Measurements from ENCODE around the gene GGCX. TPM values are rescaled to one million over a fixed set of nuclear protein-coding genes. Genes with fewer than 3 reads are reported as not detected.
"Not testable (repeated sequence)": the region's sequence is repeated elsewhere in the genome, so short reads cannot be mapped to it uniquely, and the experiment has no call there.

The GGCX gene
- total RNA-seq, 1 donor from 2014 or later, result 23.1 TPM

DNA sequence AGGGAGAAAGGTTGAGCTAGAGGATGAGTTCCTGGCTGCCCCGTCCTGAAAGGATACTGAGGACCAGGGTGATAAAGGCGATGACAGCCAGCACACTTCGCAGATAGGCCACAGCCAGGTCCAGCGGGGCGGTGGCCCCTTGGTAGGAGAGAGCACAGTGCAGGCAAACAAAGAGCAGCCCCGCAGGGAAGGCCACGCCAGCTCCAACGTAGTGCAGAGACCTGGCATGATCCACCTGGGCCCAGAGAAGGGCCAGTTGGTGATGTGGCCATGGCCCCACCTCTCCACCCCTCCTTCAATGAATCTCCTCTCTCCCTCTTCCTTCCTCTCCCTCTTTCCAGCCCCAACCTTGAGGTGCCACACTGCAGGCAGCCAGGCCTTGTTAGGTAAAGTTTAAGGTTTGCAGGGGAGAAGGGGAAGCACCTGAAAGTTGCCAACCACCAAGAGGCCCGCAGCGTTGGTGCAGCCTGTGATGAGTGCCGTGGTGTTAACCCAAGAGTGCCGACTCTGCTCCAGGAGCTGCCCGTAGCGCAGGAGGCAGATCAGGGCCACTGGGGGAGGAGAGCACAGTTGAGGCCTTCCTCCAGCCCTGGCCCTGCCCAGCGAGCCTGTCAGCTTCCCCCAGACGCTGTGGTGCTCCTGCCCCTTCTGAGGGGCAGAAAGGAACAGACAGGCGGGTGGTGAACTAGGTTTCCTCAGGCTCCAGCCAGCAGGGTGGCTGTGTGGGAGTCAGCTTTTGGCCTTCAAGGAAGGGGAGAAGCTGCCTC, 38.4 kb upstream of the GGCX start:
- Mint-ChIP-seq H3K4me3 (no peak overlapping the region), H3K27me3 (peaks cover 1% of the 10 kb centered on the region), H3K4me1 (peaks cover 22% of the 10 kb centered on the region), H3K27ac (no peak overlapping the region), H3K9me3 (no peaks in the 10 kb centered on the region), H3K36me3 (ENCODE audit: low read depth) (peaks cover 27% of the 10 kb centered on the region)
- DNase-seq, result no peak
- intact Hi-C loops (cut with micrococcal nuclease), result no loop called here

DNA sequence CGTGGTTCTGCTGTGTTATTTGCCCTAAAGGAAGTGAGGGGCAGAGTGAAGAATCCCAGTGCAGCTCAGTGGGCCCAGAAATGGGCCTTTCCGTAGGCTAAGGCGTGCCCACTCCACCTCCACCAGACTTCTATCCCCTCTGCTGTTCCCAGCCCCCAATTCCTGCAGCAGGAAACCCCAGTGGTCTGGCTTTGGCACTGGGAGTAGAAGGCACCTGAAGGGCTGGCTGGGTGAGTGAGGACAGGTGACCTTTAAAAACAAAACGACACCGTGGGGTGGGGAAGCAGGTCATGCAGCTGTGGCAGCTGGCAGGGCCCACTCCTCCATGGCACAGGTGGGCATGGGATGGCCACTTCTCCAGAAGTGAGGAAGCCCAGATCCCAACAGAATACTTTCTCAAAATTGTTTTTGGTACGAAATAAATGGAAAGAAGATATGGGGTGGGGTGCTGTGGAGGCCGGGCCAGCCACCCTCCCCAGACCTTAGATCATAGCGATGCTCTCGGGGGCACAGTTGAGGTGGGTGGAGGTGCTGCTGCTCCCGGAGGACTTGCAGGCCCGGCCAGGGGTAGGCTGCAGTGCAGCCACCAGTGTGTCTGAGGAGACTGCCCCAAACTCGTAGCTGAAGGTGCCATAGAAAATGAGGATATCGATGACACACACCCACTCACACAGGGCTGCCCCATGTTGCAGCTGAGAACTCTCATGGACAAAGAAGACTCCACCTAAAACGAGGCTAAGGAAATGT, 37.5 kb upstream of the GGCX start:
- H3K4me3 Mint-ChIP-seq, result no peak overlapping the region
- no peaks in the 10 kb centered on the region for H3K9me3 Mint-ChIP-seq
- H3K4me1 Mint-ChIP-seq, result peaks cover 27% of the 10 kb centered on the region
- H3K27ac Mint-ChIP-seq, result no peak overlapping the region
- H3K27me3 Mint-ChIP-seq, result peaks cover 1% of the 10 kb centered on the region
- peaks cover 25% of the 10 kb centered on the region for H3K36me3 Mint-ChIP-seq (ENCODE audit: low read depth)
- intact Hi-C loops (cut with micrococcal nuclease), result no loop called here
- no peak for DNase-seq

DNA sequence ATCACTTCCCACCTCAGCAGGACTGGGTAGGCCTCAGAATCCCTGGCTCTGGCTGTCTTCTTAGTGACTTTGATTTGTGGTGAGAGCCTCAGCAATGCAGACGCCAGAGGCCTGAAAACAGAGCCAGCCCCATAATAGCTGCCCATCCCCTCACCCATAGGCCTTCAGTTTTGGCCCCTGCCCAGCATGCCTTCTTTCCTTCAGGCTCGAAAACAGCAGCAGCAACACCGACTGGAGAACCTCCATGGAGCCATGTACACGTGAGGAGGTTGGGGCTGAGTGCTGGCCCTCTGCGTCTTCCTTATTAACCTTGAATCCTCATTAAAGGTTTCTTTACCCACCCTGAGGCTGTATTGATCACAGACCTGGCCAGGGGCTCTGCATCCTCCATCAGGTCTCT, 35.9 kb upstream of the GGCX start:
- peaks cover 23% of the 10 kb centered on the region for H3K36me3 Mint-ChIP-seq (ENCODE audit: low read depth)
- peaks cover 24% of the 10 kb centered on the region for H3K4me1 Mint-ChIP-seq
- DNase-seq, result no peak
- H3K4me3 Mint-ChIP-seq, result peak overlapping the region; percentile 94
- intact Hi-C loops (cut with micrococcal nuclease), result no loop called here
- H3K9me3 Mint-ChIP-seq, result no peaks in the 10 kb centered on the region
- H3K27me3 Mint-ChIP-seq, result no peaks in the 10 kb centered on the region
- no peak overlapping the region for H3K27ac Mint-ChIP-seq

DNA sequence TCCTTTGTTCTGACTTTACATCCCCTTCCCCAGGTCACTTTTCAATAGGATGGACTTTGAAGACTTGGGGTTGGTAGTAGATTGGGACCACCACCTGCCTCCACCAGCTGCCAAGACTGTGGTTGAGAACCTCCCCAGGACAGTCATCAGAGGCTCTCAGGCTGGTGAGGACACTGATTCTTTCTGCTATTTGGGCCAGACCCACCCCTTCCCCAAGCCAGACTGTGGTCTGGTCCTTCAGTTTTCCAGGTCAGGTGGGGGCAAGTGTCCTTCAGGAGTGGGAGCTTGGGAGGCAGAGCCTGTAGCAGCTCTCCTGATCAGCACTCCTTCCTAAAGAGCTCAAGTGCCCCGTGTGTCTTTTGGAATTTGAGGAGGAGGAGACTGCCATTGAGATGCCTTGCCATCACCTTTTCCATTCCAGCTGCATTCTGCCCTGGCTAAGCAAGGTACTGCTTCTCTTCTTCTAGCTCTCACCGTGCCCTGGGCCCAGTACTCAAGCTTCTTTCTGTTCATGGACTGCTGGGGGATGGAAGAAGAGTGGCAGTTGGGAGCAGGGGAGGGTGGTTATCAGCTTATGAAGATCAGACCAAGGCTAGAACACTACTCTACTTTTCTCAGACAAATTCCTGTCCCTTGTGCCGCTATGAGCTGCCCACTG, 35.3 kb upstream of the GGCX start:
- Mint-ChIP-seq H3K27me3 (no peaks in the 10 kb centered on the region), H3K9me3 (no peaks in the 10 kb centered on the region), H3K27ac (peak overlapping the region; percentile 90), H3K4me3 (peak overlapping the region; percentile 94), H3K4me1 (peaks cover 22% of the 10 kb centered on the region), H3K36me3 (ENCODE audit: low read depth) (peaks cover 24% of the 10 kb centered on the region)
- intact Hi-C loops (cut with micrococcal nuclease), result no loop called here
- no peak for DNase-seq

DNA sequence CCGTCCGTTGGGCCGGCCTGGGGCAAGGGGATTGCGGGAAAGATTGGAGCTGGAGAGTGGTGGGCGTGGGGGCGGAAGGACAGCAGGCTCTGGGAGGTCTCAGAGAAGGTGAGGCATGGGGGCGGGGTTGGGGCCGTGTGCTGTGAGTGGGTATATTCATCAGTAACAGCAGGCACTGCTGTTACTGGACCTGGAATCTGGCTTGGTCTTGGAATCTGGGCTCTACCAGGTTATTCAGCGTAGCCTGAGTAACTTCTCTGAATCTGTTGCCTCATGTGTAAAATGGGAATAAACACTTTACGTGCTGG, 34.7 kb upstream of the GGCX start:
- intact Hi-C loops (cut with micrococcal nuclease), result no loop called here
- DNase-seq, result no peak
- Mint-ChIP-seq H3K9me3 (no peaks in the 10 kb centered on the region), H3K27me3 (no peaks in the 10 kb centered on the region), H3K27ac (peak overlapping the region; percentile 90), H3K36me3 (ENCODE audit: low read depth) (peaks cover 27% of the 10 kb centered on the region), H3K4me1 (peaks cover 20% of the 10 kb centered on the region), H3K4me3 (peak overlapping the region; percentile 94)

DNA sequence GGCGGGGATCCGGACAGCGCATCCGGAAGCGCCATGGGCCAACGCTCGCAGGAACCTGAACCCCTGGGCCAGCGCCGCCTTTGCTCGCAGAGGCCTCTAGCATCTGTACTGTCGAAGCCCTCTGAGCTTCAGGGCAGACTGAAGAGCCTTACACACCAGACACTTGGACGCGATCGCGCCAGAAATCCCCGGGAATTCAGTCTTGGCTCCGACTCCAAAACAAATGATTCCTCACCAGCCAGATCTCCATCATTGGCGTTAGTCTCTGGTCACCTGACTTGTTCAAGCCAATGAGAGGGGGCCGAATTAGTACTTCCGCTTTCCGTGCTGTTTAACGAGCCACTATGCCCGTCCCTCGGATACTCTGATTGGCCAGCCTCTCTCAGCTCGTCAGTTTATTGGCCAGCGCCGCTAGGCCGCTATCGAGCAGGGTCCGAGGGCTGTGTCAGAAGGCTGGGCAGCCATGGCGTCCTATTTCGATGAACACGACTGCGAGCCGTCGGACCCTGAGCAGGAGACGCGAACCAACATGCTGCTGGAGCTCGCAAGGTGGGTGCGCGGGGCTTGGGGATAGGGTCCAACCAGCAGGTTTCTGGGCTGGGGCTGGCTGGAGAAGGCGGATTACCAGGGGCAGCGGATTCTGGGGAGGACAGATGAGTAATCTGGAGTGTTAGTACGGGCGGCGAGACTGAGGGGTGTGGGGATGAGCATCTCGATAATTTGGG, 34.2 kb upstream of the GGCX start, which contains the start of gene RNF181:
RNF181 (plus strand) TSS at position 445 of the 725 bp plus-strand sequence; CDS start at position 464, 19 bp downstream.
- Mint-ChIP-seq H3K27me3 (no peaks in the 10 kb centered on the region), H3K4me1 (peaks cover 20% of the 10 kb centered on the region), H3K36me3 (ENCODE audit: low read depth) (peaks cover 27% of the 10 kb centered on the region), H3K9me3 (no peaks in the 10 kb centered on the region), H3K27ac (peak within 1 kb of the TSS; percentile 90), H3K4me3 (peak within 1 kb of the TSS; percentile 94)
- intact Hi-C loops (cut with micrococcal nuclease), result loop anchor here (1.0 to 2.0 kb wide), 4 partner anchors 8 to 34 kb away; partner anchors contain the start of gene GGCX
- peak; percentile 98 for DNase-seq

DNA sequence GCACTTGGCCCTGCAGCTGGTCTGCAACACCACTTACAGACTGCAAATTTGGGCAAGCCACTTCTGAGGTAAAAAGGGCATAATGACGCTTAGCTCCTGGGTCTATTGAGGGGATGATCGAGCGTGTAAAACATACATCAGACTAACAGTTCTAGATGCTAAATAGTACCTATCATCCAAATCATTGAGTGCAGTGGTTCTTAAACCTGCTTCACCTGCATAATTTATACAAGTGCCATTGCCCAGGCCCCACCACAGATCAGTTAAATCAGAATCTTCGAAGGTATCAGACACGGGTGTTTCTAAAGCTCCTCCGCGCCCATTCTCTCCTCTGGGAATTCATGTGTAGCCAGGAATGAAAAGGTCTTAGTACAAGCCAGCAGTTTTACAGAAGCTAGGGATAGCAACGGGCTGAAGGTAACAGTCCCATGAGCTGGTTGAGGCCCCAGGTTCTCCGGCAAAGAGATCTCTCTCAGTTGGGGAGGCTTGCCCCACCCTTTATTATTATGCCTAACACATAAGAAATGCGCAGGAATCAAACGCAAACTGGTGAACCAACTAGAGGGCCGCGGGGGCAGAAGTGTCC, 33.5 kb upstream of the GGCX start:
- H3K4me3 Mint-ChIP-seq, result peak overlapping the region; percentile 94
- H3K27ac Mint-ChIP-seq, result peak overlapping the region; percentile 90
- peaks cover 27% of the 10 kb centered on the region for H3K36me3 Mint-ChIP-seq (ENCODE audit: low read depth)
- intact Hi-C loops (cut with micrococcal nuclease), result loop anchor here (1.0 to 2.0 kb wide), 4 partner anchors 8 to 34 kb away; partner anchors contain the start of gene GGCX
- peaks cover 24% of the 10 kb centered on the region for H3K4me1 Mint-ChIP-seq
- H3K27me3 Mint-ChIP-seq, result no peaks in the 10 kb centered on the region
- no peaks in the 10 kb centered on the region for H3K9me3 Mint-ChIP-seq
- no peak for DNase-seq

DNA sequence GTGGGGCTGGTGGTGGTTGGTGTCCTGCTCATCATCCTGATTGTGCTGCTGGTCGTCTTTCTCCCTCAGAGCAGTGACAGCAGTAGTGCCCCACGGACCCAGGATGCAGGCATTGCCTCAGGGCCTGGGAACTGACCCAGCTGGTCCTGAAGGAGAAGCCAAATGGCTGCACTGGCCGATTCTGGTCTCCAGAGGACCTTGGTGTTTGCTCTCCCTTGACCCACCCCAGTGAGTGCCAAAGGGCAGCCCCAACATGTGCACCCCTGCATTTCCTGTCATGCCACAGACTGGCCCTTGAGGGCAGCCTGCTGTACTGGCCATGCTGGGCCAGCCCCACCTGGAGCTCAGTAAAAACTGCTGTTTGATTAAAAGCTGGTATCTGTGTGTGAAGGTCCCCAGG, 31.7 kb upstream of the GGCX start:
- peak overlapping the region; percentile 26 for H3K4me3 Mint-ChIP-seq
- H3K36me3 Mint-ChIP-seq (ENCODE audit: low read depth), result peaks cover 20% of the 10 kb centered on the region
- intact Hi-C loops (cut with micrococcal nuclease), result no loop called here
- peaks cover 30% of the 10 kb centered on the region for H3K4me1 Mint-ChIP-seq
- H3K27me3 Mint-ChIP-seq, result no peaks in the 10 kb centered on the region
- H3K9me3 Mint-ChIP-seq, result no peaks in the 10 kb centered on the region
- DNase-seq, result no peak
- H3K27ac Mint-ChIP-seq, result no peak overlapping the region

DNA sequence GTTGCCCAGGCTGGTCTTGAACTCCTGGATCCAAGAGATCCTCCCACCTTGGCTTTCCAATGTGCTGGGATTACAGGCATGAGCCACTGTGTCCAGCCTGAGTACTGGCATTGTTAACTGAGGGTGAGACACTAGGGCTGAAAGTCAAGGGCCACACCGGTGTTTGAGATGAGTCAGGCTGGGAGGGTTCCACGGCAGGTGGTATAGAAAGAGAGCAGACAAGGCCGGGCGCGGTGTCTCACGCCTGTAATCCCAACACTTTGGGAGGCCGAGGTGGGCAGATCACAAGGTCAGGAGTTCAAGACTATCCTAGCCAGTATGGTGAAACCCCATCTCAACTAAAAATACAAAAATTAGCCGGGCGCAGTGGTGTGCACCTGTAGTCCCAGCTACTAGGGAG, 31.0 kb upstream of the GGCX start:
- Mint-ChIP-seq H3K4me1 (peaks cover 35% of the 10 kb centered on the region), H3K27ac (peak overlapping the region; percentile 32), H3K36me3 (ENCODE audit: low read depth) (peaks cover 16% of the 10 kb centered on the region)
- H3K27me3 Mint-ChIP-seq; H3K4me3 Mint-ChIP-seq; DNase-seq; H3K9me3 Mint-ChIP-seq; intact Hi-C loops (cut with micrococcal nuclease): not testable (repeated sequence)

DNA sequence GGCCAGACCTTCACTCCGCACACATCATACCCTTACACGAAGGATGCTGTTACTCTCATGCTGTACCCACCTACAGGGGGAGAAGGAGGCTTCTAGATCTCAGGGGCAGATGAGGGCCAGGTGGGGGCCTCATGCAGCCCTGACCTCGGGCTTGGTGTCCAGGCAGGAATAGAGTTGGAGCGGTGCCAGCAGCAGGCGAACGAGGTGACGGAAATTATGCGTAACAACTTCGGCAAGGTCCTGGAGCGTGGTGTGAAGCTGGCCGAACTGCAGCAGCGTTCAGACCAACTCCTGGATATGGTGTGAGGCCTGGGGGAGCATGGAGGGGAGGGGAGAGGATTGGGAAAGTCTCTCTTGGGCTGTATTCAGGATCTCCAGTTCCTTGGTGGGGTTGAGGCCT, 30.3 kb upstream of the GGCX start:
- no peaks in the 10 kb centered on the region for H3K9me3 Mint-ChIP-seq
- H3K27ac Mint-ChIP-seq, result no peak overlapping the region
- DNase-seq, result no peak
- intact Hi-C loops (cut with micrococcal nuclease), result no loop called here
- no peak overlapping the region for H3K4me3 Mint-ChIP-seq
- H3K36me3 Mint-ChIP-seq (ENCODE audit: low read depth), result peaks cover 8% of the 10 kb centered on the region
- peaks cover 31% of the 10 kb centered on the region for H3K4me1 Mint-ChIP-seq
- H3K27me3 Mint-ChIP-seq, result no peaks in the 10 kb centered on the region

DNA sequence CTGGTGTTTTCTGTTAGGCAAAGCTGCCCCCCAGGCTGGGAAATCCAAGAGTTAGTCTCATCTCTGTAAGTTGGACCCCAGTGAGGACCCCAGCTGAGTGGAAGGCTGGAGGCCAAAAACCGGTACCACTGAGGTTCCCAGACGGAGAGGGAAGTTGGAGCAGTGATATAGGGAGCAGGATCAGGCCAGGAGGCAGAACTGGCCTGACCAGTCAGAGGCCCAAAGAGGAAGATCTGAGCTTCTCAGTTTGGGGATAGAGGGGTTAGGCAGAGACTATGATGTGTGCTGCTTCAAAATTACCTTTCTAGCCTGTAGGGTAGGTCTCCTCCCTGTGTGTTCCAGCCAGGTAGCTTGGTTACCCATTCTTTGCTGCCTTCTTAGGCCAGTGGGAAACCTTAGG, 29.7 kb upstream of the GGCX start:
- no peaks in the 10 kb centered on the region for H3K9me3 Mint-ChIP-seq
- H3K4me3 Mint-ChIP-seq, result no peak overlapping the region
- intact Hi-C loops (cut with micrococcal nuclease), result no loop called here
- H3K27me3 Mint-ChIP-seq, result no peaks in the 10 kb centered on the region
- H3K27ac Mint-ChIP-seq, result no peak overlapping the region
- H3K4me1 Mint-ChIP-seq, result peaks cover 33% of the 10 kb centered on the region
- H3K36me3 Mint-ChIP-seq (ENCODE audit: low read depth), result peaks cover 8% of the 10 kb centered on the region
- DNase-seq, result no peak

DNA sequence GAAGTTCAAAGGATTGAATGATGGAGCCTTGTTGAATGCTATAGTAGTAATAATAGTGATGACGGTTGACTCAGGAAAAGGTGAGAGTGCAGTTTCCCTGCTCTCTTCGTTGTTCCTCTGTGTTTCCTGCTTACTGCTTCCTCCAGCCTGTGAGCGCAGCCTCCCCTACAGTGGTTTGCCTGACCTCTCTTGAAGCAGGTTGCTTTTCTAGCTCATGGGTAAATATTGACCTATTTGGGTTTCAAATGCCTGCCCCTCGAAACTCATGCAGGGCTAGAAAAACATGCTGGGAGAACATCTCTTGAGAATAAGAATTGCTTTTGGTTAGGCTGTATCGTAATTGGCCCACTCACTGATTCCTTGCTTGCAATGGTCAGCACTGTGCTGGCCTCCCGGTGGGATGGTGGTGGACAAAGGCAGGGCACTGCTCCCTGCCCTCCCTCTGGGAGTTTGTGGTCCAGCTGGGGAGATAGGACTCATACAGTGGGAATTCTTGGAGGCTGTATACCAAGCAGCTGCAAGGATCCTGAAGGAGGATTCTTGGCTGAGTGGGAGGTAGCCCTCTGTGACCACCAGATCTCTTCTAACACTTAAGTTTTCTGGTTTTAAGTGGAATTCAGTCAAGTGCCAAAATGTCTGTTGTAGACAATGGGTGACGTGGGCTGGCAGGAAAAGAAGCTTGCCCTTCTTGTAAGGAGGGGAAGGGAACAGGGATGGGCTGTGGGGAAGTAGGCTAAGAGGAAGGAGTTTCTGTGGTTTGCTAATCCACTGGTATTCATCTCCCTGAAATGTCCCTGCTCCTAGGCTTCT, 28.9 kb upstream of the GGCX start:
- Mint-ChIP-seq H3K36me3 (ENCODE audit: low read depth) (peaks cover 4% of the 10 kb centered on the region), H3K4me3 (no peak overlapping the region), H3K27me3 (no peaks in the 10 kb centered on the region), H3K4me1 (peaks cover 39% of the 10 kb centered on the region), H3K27ac (no peak overlapping the region), H3K9me3 (no peaks in the 10 kb centered on the region)
- intact Hi-C loops (cut with micrococcal nuclease), result no loop called here
- no peak for DNase-seq

DNA sequence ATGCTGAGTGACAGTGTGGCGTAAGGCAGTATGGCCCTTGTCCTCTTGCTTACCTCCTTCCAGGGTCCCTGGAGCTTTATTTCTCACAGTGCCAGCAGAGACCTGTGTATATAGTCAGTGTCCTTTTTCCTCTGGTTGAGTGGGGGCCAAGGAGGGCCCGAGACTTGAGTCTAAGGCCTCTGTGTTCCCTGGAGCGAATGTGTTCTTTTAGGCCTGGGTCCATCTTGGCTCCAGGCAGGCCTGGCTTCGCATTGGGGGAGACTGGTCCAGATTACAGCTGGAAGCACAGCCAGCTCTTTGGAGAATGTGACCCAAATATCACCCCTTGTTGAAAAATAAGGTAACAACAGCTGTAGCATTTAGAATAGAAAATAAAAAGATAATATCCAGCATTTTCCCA, 27.9 kb upstream of the GGCX start:
- Mint-ChIP-seq H3K4me3 (no peak overlapping the region), H3K27me3 (no peaks in the 10 kb centered on the region), H3K36me3 (ENCODE audit: low read depth) (peaks cover 4% of the 10 kb centered on the region), H3K4me1 (peaks cover 39% of the 10 kb centered on the region), H3K27ac (no peak overlapping the region), H3K9me3 (no peaks in the 10 kb centered on the region)
- intact Hi-C loops (cut with micrococcal nuclease), result no loop called here
- no peak for DNase-seq

Measured in activated CD4-positive, alpha-beta T cell treated with anti-CD3 and anti-CD28 coated beads, Interleukin-2, amount 10 ng/mL, durations not matched to agents 24 days and 14 days (primary cell).